Nephron (organoid): Measurements from ENCODE around the gene LYPD6.

Experiments
- H3K27ac Mint-ChIP-seq, 3 experiments: 2 replicates each; pipeline ENCODE4 v1.8.0; 2020; ENCODE audit warnings: mixed read lengths in 3 of 3, mild to moderate bottlenecking in 2 of 3, moderate library complexity in 1 of 3
- H3K27me3 Mint-ChIP-seq: 2 replicates; pipeline ENCODE4 v1.8.0; 2021; ENCODE audit warnings: low read depth, mild to moderate bottlenecking, moderate library complexity, mixed read lengths
- H3K36me3 Mint-ChIP-seq: 2 replicates; pipeline ENCODE4 v1.8.0; 2020; ENCODE audit warnings: low read depth, mixed read lengths
- H3K4me1 Mint-ChIP-seq: 2 replicates; pipeline ENCODE4 v1.8.0; 2020; ENCODE audit warnings: mixed read lengths
- H3K4me3 Mint-ChIP-seq, 3 experiments: 2 replicates each; pipeline ENCODE4 v1.8.0; 2020; ENCODE audit warnings: mild to moderate bottlenecking in 3 of 3, mixed read lengths in 3 of 3, moderate library complexity in 2 of 3
- H3K9me3 Mint-ChIP-seq: 2 replicates; pipeline ENCODE4 v1.8.0; 2020; ENCODE audit warnings: mixed read lengths
- TF ChIP-seq, protein P1 (sequence below), 3 experiments: fragments of 200-600 bp; sonication (generic); IDR thresholded peaks; one replicate each; pipeline ENCODE4 v1.5.0; 2021; ENCODE audit warnings: antibody characterized with exemption in 3 of 3; ENCODE audit not compliant: unreplicated experiment in 3 of 3

Gene LYPD6

DNA sequence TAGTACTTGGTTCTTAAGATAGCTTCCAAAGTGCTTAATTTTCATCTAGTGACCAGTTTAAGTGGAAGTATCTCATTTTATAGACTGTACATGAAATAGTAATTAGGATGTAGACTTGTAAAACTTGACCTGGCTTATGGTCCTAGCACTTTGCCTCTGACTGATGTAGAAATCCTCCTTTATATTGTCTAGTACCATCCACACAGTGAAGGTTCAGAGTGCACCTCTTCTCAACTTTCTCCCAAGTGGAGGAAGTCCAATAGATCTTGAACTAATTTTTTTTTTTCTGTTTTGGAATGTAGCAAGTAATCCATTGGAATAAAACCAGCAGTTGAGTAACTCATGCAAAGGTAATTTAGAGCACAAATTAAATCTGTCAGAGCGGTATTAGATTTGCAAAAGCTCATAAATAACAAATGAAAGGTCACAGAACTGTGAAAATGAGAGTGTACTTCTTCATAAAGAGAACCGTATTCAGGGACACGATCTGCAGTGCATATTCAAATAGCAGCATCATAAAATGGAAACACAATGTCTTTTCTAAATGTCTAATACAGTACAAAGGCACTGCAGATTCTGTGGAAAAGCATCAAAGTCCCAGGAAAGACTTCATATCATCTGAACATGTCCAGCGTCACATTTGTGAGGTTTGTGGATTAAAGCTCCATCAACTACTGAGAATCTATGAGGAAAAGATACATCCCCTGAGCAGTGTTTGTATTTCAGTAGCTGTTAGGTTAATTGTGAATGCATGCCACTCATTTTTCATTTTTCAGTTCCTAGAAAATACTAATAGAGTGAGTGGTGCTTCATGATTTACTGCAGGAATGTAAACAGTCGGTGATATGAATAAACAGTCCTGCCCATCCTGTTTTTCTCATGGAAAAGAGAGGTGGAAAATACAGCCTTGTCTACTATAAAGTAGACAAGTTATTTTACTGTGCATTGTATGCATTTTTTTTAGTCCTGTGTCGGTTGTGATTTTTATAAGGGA, 100.7 kb downstream of the LYPD6 start:
- H3K9me3 Mint-ChIP-seq = peaks cover 2% of the 10 kb centered on the region
- H3K4me3 Mint-ChIP-seq = no peak overlapping the region
- no peaks in the 10 kb centered on the region for H3K27me3 Mint-ChIP-seq
- peaks cover 6% of the 10 kb centered on the region for H3K36me3 Mint-ChIP-seq
- peaks cover 10% of the 10 kb centered on the region for H3K4me1 Mint-ChIP-seq
- H3K27ac Mint-ChIP-seq = peak overlapping the region in 2 of 3 experiments; percentile 65 to 72
- TF ChIP-seq, protein P1, sequence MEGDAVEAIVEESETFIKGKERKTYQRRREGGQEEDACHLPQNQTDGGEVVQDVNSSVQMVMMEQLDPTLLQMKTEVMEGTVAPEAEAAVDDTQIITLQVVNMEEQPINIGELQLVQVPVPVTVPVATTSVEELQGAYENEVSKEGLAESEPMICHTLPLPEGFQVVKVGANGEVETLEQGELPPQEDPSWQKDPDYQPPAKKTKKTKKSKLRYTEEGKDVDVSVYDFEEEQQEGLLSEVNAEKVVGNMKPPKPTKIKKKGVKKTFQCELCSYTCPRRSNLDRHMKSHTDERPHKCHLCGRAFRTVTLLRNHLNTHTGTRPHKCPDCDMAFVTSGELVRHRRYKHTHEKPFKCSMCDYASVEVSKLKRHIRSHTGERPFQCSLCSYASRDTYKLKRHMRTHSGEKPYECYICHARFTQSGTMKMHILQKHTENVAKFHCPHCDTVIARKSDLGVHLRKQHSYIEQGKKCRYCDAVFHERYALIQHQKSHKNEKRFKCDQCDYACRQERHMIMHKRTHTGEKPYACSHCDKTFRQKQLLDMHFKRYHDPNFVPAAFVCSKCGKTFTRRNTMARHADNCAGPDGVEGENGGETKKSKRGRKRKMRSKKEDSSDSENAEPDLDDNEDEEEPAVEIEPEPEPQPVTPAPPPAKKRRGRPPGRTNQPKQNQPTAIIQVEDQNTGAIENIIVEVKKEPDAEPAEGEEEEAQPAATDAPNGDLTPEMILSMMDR (IDR thresholded peaks at IDR 0.05; ENCODE audit: unreplicated experiment in 3 of 3) = no peak

DNA sequence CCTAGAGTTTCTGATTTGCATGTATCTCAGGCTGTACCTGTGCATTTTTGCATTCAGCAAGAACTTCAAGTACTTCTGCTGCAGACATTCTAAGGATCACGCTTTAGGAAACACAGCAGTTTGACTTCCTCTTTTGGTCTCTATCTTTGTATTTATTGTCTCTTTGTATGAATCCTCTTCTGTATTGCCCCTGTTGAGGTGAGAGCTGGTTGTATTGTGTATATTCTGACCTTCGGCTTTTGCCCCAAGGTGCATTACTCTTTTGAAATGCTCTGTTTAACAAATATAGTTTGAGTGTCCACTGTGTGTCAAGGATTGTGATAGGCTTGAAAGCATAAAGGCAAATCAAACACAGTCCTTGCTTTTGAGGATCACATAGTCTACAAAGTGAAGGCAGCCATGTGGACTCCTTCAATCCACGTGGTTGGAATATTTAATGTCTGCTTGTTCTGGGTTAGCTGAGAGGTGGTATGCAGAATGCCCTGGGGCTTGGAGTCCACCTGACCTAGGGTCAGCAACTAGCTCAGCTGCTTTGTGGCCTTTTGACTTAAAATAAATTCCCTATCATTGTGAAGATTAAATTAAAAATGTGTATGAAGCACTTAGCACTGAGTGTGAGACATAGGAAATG, 108.1 kb downstream of the LYPD6 start:
- Mint-ChIP-seq H3K9me3 (no peaks in the 10 kb centered on the region), H3K27me3 (no peaks in the 10 kb centered on the region), H3K4me3 (no peak overlapping the region), H3K36me3 (peaks cover 19% of the 10 kb centered on the region), H3K27ac (peak overlapping the region in 1 of 3 experiments; percentile 76), H3K4me1 (peaks cover 8% of the 10 kb centered on the region)
- TF ChIP-seq, protein P1 (IDR thresholded peaks at IDR 0.05; ENCODE audit: unreplicated experiment in 3 of 3) = no peak

DNA sequence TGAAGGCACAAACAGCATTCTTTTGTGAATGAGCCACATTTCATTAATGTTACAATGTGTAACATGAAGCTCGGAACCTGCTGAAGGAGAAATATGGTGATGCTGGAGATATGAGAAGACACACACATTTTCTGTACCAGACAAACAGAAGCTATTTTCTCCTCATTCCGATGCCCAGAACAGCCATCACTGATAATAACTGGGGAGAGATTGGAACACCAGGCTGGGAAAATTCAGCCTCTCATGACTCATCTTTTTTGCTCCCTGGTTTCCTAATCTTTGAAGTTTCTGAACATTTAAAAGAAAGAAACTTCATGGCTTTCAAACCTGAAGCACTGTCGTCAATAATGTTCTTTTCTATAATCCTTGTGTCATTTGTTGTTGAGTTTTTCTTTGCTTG, 110.9 kb downstream of the LYPD6 start:
- Mint-ChIP-seq H3K9me3 (no peaks in the 10 kb centered on the region), H3K4me3 (no peak overlapping the region), H3K27me3 (no peaks in the 10 kb centered on the region), H3K27ac (no peak overlapping the region), H3K36me3 (peaks cover 18% of the 10 kb centered on the region), H3K4me1 (peaks cover 8% of the 10 kb centered on the region)
- TF ChIP-seq, protein P1 (IDR thresholded peaks at IDR 0.05; ENCODE audit: unreplicated experiment in 3 of 3) = no peak

DNA sequence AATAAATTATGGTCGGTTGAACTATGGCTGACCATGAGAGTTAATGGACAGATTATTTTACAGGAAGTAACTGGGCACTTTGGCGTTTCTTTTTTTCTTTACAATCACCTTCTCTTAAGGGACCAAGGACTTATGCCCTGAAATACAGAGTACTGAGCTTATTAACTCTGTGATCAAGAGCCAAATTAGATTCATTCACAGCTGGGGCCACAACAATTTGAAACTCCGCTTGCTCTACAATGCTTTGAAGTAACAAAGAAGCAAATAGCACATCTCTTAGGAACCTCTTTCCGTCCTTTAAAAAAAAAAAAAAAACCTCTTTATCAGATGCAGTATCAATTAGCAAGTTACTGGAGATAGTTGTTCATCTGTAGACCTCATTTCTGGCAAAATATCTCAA, 112.0 kb downstream of the LYPD6 start:
- no peaks in the 10 kb centered on the region for H3K27me3 Mint-ChIP-seq
- TF ChIP-seq, protein P1 (IDR thresholded peaks at IDR 0.05; ENCODE audit: unreplicated experiment in 3 of 3) = no peak
- H3K4me1 Mint-ChIP-seq = peaks cover 8% of the 10 kb centered on the region
- H3K27ac Mint-ChIP-seq = peak overlapping the region in 1 of 3 experiments; percentile 12
- H3K4me3 Mint-ChIP-seq = no peak overlapping the region
- H3K9me3 Mint-ChIP-seq = no peaks in the 10 kb centered on the region
- peaks cover 22% of the 10 kb centered on the region for H3K36me3 Mint-ChIP-seq

DNA sequence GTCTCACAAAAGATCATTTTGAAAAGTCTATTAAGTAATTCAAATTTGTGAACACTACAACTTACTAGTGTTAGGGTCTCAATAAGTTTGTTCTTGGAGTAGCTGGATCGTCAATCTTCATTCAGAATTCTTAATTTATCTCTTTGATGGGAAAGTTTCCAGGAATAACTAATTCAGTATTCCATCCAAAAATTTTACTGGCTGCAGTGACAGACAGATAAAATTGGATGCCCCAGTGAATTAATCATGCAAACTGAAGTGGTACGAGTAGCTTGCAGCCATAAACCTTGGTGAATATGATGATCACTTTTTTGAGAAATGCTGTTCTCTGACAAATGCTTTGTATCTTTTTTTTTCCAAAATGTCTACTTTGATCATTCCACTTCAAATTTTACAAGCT, 112.8 kb downstream of the LYPD6 start:
- TF ChIP-seq, protein P1 (IDR thresholded peaks at IDR 0.05; ENCODE audit: unreplicated experiment in 3 of 3) = no peak
- no peaks in the 10 kb centered on the region for H3K9me3 Mint-ChIP-seq
- peaks cover 8% of the 10 kb centered on the region for H3K4me1 Mint-ChIP-seq
- no peak overlapping the region for H3K27ac Mint-ChIP-seq
- no peak overlapping the region for H3K4me3 Mint-ChIP-seq
- H3K36me3 Mint-ChIP-seq = peaks cover 18% of the 10 kb centered on the region
- no peaks in the 10 kb centered on the region for H3K27me3 Mint-ChIP-seq
